Activated CD4-positive, alpha-beta T cell treated with anti-CD3 and anti-CD28 coated beads, Interleukin-2, amount 50 U/mL, for 16 hours (primary cell): ENCODE measurements around the gene SNX8.

Source experiments
- DNase-seq: peaks from one replicate; pipeline ENCODE4 v3.0.0-alpha.2; 2020

SNX8 gene

DNA sequence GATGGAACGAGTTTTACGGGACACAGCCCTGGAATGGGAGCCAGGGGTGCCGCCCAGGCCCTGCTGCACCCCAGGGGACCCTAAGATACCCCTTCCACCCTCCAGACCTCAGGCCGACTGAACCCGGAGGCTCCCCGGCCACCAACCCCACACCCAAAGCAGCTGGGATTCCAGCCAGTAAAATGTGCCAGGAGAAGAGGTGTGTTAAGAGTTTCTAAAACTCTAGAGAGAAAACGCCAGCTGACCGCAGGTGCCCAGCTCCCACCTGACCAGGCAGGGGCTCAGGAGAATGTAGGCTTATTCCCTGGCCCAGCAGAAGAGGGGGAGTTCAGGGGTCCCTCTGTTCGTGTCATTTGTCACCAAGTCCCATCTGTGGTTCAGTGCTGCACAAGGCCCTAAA, 54.8 kb downstream of the SNX8 start:
- no peak for DNase-seq

DNA sequence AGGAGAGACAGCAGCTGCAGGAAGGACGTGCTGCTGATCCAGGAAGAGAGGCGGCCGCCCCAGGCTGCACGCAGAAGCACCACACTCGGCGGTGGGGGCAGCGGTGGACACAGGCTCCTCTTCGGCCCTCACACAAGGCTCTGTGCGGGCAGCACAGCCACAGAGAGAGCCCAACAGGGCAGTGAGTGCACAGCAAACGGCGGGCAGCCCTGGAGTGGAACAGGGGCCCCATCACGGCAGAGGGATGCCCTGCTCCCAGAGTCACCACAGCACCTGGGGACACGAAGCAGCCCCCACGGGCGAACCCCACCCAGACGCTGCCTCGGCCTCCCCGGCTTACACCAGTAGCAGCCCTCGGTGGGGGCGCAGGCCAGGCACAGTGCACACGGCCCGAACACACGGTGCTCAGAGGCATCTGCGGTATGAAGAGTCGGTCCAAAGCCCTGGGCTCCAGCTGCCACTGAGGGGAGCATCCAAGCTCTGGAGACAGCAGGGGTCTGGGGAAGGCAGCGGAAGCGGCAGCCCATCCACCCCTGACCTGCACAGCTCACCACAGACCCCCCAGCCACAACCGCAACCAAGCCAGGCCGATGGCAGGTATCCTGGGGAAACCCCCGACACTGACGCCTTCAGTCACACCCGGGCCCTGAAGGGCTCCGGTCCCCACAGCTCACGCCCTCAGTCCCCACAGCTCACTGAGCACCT, 55.4 kb downstream of the SNX8 start:
- DNase-seq: no peak

DNA sequence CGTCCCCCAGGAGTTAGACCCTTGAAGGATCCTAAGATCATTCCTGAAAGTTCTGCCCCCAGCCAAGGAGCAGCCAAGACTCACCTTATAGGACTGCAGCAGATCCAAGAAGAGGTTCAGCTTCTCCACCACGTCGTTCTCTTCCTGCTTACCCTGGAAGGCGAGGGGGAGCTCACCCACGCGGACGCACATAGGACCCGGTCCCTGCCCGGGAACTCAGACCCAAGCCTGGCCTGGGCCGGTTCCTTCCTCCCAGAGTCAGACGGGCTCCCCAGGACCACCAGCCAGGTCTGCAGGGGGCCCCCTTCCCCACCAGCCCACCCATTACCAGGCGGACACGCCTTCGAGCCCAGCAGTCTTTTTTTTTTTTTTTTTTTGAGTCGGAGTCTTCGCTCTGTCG, 56.6 kb downstream of the SNX8 start:
- no peak for DNase-seq

DNA sequence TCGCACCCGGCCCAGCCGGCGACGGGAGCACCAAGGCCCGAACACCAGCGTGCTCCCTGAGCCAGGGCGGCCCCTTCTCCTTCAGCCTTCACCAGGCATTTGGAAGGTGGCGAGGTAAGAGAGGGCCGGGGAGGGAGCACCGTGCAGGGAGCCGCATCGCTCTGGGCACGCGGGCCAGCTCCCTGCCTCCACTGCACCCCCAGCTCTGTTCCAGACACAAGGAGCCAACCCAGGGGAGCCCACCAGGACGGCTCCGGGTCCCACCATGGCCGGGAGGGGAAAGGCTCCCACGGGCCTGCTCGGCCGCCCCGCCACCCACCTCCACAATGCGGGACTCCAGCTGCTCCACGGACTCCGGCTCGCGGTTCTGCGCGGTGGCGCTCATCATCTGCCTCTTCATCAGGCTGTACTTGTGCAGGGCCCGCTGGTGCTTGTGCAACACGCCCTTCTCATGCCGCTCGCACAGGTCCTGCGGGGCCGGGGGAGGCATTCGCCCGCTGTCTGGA, 57.1 kb downstream of the SNX8 start:
- DNase-seq: no peak

DNA sequence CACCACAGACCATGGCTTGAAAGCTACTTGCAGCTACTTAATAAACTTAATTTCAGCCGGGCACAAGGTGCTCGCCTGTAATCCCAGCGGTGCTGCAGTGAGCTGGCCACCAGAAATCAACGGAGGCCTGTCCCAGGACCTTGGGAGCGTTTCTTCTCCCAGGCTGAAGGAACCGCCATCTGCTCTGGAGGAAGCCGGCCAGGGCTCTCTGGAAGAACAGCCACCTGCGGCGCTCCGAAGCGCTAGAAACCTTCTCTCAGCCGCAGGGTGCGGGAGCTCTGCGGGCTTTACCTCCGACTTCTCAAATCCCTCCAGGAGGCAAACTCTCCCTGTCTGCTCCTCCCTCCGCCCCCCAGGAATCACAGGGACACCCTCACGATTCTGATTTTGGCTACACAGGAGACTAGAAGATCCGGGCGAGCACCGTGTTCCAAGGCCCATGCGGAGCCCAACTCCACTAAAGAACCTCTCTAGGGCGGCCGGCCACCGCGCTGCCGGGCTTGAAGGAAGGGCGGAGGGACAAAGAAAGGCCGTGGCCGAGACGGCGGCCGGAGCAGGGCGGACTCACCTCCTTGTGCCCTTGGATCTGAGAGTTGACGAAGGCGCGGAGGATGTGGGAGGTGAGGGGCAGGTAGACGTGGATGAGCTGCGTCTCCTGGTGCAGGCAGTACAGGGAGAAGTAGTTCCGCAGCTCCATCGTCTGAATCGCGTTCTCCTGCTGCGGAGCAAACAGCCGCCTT, 57.8 kb downstream of the SNX8 start:
- no peak for DNase-seq

DNA sequence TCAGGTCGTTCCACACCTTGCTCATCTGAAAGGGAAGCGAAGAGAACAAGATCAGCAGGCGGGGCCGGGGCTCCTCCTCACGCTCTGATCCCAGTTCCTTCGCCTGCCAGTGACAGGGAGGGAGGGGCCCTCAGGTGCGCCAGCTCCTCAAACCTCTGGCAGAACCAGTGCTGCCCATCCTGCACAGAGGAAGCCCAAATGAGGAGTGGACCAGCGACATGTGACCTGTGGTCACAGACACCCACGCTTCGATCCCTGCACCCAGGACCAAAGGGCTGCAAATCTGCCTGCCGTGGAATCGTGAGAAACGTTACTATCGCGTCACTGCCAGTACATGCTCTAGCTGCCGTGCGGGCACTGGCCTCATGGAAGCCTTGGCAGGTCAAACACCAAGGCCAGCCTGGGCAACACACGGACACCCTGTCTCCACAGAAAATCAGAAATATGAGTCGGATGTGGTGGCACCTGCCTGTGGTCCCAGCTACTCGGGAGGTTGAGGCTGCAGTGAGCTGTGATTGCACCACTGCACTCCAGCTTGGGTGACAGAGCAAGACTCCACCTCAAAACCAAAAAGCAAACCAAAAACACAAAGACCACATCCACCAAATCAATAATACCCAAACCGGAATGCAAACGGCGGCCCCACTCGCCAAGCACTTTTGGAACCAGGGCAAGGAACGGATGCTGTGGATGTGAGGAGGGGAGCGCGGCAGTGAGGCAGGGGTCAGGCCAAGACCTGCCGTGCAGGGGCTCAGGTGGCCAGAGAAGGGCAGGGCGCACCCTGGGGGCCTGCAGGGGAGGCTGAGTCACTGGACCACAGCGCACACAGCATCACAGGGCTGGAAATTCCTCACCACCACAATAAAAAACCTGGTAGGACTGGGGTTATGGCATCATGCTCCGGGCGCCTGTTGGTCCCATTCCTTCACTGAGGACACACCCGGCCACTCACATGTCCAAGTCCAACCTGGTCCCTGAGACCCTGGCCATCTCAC, 58.8 kb downstream of the SNX8 start:
- DNase-seq: peak; percentile 40

DNA sequence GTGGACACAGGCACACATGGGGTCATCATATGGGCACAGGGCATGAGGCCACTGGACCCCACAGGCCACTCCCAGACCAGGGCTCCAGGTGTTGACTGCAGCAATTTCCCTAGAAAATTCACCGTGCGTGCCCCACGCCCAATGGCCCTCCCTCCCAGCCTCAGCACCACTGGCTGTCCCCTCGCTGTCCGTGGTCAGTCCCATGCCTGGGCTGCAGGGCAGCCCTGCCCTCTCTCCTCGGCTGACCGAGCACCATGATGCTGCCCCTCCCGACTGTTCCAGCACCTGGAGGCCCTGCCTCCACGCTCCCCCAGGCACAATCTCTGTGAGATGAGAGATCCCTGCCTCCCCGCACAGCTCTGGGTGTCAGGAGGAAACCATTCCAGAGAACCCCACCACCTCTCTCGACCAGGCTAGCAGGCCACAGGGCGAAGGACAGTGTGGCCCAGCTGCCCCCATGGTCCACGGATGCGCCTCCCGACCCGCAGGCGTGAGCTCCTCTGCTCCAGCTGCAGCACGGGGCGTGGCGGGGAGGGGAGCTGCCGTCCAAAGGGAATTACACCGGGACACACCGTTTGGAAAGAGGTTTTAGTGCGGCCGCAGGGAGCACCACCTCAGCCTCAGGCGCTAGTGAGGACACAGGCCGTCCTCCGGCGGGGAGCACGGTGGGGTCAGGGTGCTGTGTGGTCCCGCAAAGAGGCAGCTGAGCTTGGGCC, 59.7 kb downstream of the SNX8 start:
- no peak for DNase-seq

DNA sequence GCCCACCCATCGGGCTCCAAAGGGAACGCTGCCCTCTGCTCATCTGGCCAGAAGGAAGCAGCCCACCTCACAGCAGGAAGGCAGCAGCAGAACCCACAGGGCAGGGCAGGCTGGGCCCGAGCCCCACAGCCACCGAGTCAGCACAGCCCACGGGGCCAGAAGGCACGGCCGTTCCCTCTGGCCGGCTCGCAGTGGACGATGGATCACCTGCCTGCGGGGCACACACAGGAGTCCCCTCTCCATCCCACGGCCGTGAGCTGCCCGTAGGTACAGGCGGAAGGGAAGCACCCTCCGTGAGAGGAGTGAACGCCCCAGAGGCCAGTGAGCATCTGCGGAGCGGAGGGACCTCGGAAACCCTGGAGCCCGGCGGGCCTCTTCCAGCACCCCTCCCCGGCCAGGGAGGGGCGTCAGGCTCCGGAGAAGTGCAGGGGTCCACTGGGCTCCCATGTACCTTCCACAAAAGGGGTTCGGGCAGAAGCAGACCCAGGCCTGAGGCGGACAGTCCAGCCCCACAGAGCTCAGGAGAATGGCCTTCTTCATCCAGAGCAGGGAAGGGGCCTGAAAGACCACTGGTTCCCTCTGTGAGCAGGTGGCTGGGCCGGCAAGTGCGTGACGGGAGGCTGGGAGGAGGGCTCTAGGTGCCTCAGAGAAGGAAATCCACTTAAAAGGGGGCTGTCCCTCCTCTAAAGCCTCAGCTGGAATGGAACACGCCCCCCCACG, 60.6 kb downstream of the SNX8 start:
- DNase-seq: no peak

DNA sequence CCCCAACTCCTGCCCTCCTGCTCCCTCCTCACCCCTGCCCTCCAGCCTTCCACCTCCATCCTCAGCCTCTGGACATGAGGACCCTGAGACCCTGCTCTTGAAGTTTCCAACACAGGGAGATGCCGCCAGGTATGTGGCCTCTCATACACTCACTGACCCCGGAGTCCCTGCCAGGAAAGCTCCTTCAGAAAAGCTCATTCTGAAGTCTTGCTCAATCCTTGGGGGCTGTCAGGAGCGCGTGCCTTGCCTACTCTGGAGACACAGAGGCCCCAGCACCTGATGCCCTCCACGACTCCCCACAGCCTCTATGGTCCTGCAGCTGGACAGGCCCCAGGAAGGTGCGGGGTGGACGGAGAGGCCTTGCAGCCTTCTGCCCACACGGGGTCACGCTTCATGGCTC, 61.2 kb downstream of the SNX8 start:
- DNase-seq: no peak

DNA sequence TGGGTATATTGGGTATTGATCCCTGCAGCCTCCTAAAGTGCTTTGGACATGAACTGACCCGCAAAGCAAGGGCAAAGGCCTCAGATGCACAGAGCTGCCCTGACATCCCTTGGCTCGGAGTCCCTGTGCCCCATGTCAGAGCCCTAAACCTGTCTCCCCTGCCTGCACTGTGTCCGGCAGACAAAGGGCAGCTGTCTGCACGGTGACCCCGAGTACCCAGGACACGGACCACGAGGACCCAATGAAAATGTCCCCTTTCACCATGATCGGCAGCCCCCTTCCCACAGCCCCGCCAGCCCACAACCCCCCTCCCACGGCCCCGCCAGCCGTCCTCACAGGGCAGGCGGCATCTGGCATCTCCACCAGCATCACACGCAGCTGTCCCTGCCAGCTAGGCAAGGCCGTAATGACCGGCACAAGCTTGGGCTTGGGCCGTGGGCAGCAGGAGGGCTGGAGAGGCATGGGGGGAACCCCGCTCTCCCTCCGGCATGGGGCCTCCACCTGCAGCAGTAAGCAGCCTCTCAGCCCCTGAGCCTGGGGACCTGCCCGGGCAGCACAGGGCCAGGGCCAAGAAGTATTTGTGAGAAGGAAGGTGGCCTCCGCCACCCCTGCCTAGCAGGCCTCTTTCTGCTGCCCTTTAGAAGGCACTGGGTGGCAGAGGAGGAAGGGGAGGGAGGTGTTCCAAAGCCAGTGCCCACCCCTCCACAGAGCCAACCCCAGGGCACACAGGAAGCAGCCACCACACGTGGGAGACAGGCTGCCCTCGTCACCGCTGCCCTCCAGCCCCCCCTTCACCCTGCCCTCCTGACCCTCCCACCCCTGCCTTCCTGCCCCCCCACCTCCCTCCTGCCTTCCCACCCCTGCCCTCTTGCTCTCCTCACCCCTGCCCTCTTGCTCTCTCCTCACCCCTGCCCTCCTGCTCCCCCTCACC, 62.1 kb downstream of the SNX8 start:
- no peak for DNase-seq

DNA sequence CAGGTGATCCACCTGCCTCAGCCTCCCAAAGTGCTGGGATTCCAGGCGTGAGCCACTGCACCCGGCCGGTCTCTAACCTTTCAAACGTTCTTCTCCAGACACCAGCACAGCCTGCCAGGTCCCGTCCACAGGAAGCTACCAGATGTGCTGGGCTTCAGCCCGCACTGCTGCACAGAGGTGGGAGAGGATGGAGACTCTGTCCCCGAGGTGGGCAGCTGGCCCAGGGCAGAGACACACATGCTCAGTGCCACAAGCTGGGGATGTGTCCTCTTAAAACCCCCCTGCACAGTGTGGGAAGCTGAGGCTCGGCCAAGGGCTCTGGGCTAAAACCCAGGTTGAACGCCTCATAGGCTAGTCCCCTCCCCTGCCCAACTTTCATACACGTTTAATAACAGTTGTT, 62.9 kb downstream of the SNX8 start:
- no peak for DNase-seq

DNA sequence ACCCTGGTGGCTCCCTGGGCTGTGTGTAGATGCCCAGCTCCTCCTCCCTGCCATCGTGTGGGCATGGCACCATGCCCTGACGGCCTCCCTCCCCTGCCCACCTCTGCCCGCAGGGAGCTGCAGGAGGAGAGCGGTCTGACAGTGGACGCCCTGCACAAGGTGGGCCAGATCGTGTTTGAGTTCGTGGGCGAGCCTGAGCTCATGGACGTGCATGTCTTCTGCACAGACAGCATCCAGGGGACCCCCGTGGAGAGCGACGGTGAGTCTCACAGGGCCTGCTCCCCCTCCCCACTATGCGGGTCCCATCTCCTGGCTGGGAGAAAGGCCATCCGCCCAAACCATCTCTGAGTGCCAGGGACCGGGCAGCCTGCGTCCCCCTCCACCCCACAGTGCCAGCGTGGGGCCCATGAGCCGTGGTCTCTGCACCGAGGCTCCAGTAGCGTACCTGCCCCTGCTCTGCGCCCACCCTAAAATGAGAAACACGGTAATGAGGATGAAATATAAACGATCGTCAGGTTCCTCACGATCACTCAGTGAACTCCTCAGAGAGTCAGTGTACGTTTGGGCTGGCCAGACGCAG, 64.4 kb downstream of the SNX8 start:
- DNase-seq: no peak

DNA sequence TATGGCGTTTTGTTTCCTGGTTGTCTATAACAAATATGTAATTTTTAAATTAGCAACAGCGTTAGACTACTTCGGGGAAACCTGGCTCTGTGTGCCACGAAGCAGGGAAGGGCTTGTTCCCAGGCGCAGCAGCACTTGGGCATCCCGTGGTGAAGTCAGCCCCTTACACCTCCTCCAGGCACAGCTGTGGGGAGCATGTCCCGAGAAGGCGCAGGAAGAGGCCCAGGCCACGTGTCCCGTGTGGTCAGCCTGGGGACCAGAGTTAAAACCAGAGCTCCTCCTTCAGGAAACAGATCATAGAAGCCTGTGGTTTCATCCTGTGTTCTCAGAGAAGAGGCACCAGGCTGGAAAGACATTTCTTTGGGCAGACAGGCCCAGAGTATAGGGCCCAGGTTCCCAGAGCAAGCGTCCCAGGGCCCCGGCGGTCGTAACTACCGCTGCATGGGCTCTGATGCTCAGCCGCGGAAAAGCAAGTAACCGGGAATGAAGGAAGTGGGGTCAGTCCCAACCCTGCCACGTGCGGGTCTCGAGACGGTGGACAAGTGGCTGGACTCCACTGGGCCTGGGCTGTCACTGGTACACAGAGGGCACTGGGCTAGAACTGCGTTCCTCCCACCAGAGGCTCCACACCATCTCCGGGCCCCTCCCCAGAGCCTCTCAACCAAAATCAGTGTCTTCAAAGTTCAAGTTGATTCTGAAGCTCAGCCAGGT, 65.1 kb downstream of the SNX8 start:
- peak; percentile 70 for DNase-seq

DNA sequence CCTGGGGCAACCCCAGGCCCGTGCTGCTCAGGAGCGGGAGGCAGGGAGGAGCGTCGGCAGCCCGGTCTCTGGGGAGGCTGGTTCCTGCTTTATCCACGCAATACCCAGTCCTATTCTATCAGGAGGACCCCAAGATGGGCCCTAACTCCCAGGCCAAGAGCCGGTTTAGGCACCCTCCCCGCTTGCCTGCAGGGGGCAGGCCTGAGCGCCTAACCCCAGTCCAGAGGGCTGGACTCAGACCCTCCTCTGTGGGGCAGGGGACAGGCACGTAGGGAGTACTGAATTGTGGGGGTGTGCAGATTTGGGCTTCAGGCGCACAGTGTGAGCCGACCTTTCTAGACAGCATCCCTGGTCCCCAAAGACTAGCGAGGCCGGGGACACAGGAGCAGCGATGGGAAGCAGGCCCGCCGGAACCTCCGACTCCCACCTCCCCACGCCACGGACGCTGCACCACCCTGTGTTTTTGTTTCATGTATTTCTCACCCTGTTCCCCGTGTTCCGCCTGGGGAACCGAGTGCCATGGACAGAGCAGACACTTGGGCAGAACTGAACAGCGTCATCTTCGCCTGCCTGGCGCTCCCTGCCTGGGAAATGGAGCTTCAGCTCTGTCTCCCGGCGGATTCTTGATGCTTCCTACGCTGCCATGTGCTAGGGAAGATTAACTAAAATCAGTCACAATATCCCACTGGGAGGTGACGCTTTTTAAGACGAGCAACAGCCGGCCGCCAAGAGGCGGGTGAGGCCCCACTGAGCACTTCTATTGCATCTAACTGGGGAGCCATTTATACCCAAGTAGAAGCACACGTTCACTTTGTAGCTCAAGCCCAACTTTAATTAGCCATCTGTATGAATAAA, 66.9 kb downstream of the SNX8 start:
- peak; percentile 27 for DNase-seq

DNA sequence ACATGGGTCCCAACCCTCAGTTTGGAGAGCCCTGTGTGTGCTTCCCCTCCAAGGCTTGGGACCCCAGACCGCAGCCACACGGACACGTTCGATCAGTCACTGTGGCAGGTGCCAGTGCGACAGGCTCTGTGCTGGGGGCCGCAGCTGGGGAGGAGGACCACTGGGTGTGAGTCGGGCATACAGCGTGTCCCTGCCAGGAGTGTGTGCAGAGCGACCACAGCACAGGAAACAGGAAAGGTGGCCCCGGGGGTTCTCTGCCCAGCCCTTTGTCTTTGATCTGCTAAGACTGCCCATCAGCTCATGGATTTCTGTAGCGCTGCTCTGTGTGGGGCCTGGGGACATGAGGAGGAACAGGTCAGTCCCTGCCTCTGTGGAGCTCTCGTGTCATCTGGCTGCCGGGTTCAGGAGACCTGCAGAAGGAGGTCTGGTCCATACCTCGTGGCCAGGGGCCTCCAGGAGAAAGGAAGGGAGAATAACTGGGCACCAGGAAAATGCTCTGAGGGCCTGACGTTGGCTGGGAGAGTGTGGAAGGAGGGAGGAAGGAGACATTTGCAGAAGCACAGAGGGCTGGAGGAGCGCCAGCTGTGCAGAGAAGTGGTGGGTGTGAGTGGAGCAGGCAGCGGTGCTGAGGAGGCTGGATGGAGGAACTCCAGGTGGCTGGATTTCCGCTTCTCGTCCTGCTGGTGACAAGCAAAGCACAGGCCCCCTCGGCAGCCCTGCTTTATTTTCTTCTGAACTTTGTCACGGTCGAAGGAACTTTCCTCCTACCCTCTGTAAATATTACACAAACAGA, 68.2 kb downstream of the SNX8 start:
- DNase-seq: no peak

DNA sequence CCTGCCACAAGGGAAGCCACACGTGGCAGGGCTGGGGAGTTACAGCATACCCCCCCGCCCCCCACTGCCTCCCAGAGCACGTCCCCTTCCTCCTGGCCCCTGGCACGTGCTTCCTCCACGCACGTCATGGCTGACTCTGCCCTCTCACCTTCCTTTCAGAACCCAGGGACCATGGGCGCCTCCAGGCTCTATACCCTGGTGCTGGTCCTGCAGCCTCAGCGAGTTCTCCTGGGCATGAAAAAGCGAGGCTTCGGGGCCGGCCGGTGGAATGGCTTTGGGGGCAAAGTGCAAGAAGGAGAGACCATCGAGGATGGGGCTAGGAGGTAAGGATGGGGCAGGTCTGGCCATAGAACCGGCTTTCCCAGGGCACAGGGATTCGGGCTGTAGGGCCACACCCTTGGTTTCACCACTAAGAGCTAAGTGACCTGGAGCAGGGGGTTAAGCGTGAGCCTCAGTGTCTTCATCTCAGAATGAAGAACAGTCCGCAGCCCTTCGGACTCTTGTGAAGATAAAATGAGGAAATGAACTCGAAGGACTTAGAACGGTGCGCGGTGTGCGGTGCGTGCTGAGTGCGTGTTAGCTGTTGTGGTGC, 69.7 kb downstream of the SNX8 start:
- DNase-seq: no peak

DNA sequence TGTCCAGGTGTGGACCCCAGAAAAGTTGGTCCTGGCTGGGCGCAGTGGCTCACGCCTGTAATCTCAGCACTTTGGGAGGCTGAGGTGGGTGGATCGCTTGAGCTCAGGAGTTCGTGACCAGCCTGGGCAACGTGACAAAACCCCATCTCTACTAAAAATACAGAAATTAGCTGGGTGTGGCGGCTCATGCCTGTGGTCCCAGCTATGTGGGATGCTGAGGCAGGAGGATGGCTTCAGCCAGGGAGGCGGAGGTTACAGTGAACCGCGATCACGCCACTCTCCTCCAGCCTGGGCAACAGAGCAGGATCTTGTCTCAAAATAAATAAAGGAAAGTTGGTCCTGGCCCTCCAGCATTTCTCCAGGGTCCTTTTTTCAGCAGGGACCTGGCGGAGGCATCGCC, 70.8 kb downstream of the SNX8 start:
- no peak for DNase-seq
